Femur (tissue), 1 donor: ENCODE data around the gene SGMS1.
"Not testable (repeated sequence)": the region's sequence is repeated elsewhere in the genome, so short reads cannot be mapped to it uniquely, and the experiment has no call there.

Source experiments
- DNase-seq: peaks from one replicate; pipeline ENCODE4 v3.0.0-alpha.2; 2017

Gene SGMS1

GRCh38 chr10:50552771-50553535 is 70.8 kb downstream of the SGMS1 start:
- no peak for DNase-seq

- DNase-seq, result no peak
Measured at GRCh38 chr10:50552308-50552707, 71.4 kb downstream of the SGMS1 start.

- no peak for DNase-seq
Measured at GRCh38 chr10:50551894-50552293, 71.9 kb downstream of the SGMS1 start.

GRCh38 chr10:50550291-50550839 is 73.4 kb downstream of the SGMS1 start:
- DNase-seq, result no peak

- DNase-seq, result not testable (repeated sequence)
Measured at GRCh38 chr10:50549186-50549585, 74.6 kb downstream of the SGMS1 start.

- DNase-seq, result not testable (repeated sequence)
Measured at GRCh38 chr10:50548481-50548880, 75.3 kb downstream of the SGMS1 start.

GRCh38 chr10:50546287-50546686 is 77.5 kb downstream of the SGMS1 start:
- DNase-seq, result not testable (repeated sequence)

GRCh38 chr10:50545846-50546245 is 77.9 kb downstream of the SGMS1 start:
- no peak for DNase-seq

GRCh38 chr10:50544857-50545429 is 78.8 kb downstream of the SGMS1 start:
- no peak for DNase-seq

- no peak for DNase-seq
Measured at GRCh38 chr10:50544095-50544856, 79.5 kb downstream of the SGMS1 start.

- no peak for DNase-seq
Measured at GRCh38 chr10:50542871-50543270, 80.9 kb downstream of the SGMS1 start.

GRCh38 chr10:50541921-50542320 is 81.8 kb downstream of the SGMS1 start:
- DNase-seq, result no peak

- no peak for DNase-seq
Measured at GRCh38 chr10:50541317-50541716, 82.4 kb downstream of the SGMS1 start.

- no peak for DNase-seq
Measured at GRCh38 chr10:50540826-50541122, 83.0 kb downstream of the SGMS1 start.

GRCh38 chr10:50540069-50540825 is 83.5 kb downstream of the SGMS1 start:
- DNase-seq, result no peak

GRCh38 chr10:50538555-50539398 is 85.0 kb downstream of the SGMS1 start:
- no peak for DNase-seq

- no peak for DNase-seq
Measured at GRCh38 chr10:50536617-50537240, 87.0 kb downstream of the SGMS1 start.

- not testable (repeated sequence) for DNase-seq
Measured at GRCh38 chr10:50534748-50535376, 88.9 kb downstream of the SGMS1 start.

- DNase-seq, result no peak
Measured at GRCh38 chr10:50533296-50533695, 90.5 kb downstream of the SGMS1 start.

- DNase-seq, result no peak
Measured at GRCh38 chr10:50531388-50532077, 92.2 kb downstream of the SGMS1 start.
